SKM-1 treated with dmso at 0.1 percent for 144 hours (cell line): ENCODE results near the gene DUSP18.
"Not testable (repeated sequence)": the region's sequence is repeated elsewhere in the genome, so short reads cannot be mapped to it uniquely, and the experiment has no call there.

Experiments
- DNase-seq: peaks from one replicate; lab custom pipeline; 2025; ENCODE audit not compliant: unreplicated experiment; lab: John Stamatoyannopoulos, UW

DUSP18 gene

GRCh38 chr22:30640839-30641430 lies 26.7 kb downstream of the DUSP18 start:
- DNase-seq: no peak

DNA sequence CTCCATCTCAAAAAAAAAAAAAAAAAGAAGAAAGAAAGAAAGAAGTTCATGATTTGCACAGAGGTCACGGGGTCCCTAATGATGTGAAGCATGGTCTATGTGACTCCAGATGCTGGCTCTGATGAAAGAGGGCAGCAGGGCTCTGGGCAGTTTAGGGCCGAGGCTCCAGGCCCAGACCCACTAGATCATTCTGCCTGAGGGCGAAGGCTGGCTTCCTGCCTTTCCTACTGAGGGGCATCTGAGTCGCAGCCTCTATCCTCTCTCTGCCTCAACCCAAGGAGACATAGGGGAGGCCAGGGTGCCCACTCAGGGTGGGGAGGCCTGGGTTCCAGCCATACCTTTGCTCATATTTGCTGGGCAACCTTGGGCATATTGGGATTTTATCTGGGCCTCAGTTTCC lies 27.3 kb downstream of the DUSP18 start:
- DNase-seq: no peak

DNA sequence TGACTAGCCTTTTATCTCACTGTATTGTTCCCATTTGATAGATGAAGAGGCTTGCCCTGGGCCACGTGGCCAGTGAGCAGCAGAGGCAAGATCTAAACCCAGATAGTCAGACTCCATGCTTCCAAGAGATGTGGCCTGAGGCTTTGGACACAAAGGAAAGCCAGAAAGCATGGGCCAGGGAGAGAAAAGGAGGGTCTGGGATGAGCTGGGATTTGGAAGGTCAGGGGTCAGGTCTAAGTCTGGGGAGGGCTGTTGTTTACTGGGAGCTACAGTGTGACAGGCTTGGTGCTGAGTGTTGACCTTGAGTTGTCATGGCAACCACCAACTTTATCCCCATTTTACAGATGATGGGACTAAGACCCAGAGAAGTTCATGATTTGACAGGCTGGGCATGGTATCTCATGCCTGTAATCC lies 30.0 kb downstream of the DUSP18 start:
- no peak for DNase-seq

DNA sequence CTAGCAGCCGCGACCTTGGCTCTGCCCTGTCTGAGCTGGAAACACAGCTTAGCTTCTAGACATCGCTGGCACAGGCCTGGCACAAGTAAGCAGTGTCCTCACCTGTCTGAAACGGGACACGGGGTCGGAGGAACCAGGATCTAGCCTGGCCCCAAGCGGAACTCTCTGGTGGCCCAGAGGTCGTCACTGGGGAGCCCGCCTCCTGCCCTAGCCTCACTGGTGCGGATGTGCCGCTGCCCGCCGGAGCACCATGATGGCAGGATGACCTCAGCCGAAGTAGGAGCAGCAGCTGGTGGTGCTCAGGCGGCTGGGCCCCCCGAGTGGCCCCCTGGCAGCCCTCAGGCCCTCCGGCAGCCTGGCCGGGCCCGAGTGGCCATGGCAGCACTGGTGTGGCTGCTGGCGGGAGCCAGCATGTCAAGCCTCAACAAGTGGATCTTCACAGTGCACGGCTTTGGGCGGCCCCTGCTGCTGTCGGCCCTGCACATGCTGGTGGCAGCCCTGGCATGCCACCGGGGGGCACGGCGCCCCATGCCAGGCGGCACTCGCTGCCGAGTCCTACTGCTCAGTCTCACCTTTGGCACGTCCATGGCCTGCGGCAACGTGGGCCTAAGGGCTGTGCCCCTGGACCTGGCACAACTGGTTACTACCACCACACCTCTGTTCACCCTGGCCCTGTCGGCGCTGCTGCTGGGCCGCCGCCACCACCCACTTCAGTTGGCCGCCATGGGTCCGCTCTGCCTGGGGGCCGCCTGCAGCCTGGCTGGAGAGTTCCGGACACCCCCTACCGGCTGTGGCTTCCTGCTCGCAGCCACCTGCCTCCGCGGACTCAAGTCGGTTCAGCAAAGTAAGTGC lies 31.2 kb downstream of the DUSP18 start:
- DNase-seq: no peak

DNA sequence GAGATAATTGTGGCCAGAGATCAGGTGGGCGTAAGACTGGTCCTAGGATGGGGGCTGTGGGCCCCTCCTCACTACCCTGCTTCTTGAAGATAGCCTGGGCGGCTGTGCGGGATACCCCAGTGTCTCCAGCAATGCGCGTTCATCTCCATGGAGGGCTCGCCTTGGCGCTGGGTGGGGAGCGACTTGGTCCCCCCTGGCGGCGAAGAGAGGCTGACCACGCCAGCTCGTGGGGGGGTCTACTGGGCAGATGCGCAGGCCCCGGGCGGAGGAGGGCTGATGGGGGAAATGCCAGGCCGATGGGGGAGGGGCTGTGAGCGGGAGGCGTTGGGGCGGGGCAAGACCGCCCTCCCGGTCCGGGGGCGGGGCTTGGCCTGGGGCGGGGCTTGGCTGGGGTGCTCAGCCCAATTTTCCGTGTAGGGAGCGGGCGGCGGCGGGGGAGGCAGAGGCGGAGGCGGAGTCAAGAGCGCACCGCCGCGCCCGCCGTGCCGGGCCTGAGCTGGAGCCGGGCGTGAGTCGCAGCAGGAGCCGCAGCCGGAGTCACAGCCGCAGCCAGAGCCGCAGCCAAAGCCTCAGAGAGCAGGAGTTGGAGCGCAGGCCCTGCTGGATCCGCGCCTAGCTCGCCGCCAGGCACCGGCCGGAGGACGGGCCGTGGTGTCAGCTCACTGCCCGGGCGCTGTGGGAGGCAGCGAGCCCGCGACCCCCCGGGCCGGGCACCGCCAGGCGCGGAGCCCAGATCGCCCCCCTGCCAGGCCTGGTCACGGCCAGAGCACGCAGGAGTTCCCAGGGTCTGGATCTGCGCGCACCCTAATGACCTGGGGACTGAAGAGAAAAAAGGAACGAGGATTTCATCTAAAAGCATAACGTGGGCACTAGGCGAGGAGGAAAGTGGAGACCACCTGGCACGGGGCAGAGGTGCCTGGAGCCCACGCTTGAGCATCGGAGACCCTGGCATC lies 32.1 kb downstream of the DUSP18 start, which contains the start of gene SLC35E4:
Gene SLC35E4 (plus strand): TSS at position 509 of the 953 bp plus-strand sequence. CDS start 670 bp downstream, outside the sequence.
- DNase-seq: peak; percentile 78

GRCh38 chr22:30634471-30635233 lies 33.0 kb downstream of the DUSP18 start:
- DNase-seq: peak; percentile 69

DNA sequence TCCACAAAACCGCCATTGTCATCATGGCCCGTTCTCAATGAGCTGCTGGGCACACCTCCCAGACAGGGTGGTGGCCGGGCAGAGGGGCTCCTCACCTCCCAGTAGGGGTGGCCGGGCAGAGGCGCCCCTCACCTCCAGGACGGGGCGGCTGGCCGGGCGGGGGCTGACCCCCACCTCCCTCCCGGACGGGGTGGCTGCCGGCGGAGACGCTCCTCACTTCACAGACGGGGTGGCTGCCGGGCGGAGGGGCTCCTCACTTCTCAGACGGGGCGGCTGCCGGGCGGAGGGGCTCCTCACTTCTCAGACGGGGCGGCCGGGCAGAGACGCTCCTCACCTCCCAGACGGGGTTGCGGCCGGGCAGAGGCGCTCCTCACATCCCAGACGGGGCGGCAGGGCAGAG lies 36.2 kb downstream of the DUSP18 start:
- DNase-seq: not testable (repeated sequence)

DNA sequence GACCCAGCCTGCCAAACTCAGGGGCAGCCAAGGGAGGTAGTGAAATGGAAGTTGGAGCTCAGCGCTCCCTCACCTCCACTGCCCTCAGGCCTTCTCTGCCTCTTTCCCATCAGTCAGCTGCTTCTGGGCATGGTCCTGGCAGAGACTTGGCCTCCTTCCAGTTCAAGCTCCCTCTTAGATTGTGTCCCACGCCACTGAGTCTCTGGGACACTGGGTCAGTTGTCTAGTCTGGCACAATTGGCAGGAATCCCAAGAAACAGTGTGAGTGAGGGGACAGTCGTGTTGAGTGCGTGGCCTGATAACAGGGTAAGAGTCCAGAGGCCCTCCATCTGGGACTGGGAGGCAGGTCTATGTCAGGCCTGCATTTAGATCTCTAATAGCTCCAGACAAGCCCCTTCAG lies 39.2 kb downstream of the DUSP18 start:
- no peak for DNase-seq

- DNase-seq: no peak
These were observed 40.2 kb downstream of the DUSP18 start for GRCh38 chr22:30627471-30627870.

DNA sequence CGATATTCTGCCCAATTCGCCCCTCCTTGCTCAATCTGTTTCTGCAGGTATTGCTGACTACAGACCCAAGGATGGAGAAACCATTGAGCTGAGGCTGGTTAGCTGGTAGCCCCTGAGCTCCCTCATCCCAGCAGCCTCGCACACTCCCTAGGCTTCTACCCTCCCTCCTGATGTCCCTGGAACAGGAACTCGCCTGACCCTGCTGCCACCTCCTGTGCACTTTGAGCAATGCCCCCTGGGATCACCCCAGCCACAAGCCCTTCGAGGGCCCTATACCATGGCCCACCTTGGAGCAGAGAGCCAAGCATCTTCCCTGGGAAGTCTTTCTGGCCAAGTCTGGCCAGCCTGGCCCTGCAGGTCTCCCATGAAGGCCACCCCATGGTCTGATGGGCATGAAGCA lies 41.3 kb downstream of the DUSP18 start:
- no peak for DNase-seq

GRCh38 chr22:30619909-30620308 lies 47.8 kb downstream of the DUSP18 start:
- not testable (repeated sequence) for DNase-seq

DNA sequence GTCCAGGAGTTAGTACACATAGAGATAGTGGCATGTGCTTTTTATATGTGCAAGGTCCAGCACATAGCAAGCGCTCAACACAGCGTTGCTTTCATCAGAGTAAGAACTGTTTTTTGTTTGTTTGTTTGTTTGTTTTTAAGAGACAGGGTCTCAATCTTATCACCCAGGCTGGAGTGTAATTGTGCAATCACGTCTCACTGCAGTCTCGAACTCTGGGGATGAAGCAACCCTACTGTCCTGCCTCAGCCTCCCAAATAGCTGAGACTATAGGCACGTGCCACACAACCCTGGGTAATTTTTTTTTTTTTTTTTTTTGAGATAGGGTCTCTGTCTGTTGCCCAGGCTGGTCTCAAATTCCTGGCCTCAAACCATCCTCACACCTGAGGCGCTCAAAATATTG lies 49.9 kb downstream of the DUSP18 start:
- no peak for DNase-seq

DNA sequence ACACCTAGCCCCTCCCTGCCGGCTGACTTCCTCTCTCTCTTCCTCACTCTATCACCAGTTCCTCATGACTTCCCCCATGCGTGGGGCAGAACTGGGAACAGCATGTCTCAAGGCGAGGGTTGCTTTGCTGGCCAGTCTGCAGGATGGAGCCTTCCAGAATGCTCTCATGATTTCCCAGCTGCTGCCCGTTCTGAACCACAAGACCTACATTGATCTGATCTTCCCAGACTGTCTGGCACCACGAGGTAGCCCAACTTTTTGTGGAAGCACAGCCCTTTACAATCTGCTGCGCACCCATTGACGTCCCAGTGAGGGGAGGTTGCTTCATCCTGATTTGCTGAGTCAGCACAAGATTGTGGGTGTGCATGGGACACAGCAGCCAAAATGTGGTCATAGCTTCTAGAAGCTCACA lies 52.1 kb downstream of the DUSP18 start:
- DNase-seq: no peak

DNA sequence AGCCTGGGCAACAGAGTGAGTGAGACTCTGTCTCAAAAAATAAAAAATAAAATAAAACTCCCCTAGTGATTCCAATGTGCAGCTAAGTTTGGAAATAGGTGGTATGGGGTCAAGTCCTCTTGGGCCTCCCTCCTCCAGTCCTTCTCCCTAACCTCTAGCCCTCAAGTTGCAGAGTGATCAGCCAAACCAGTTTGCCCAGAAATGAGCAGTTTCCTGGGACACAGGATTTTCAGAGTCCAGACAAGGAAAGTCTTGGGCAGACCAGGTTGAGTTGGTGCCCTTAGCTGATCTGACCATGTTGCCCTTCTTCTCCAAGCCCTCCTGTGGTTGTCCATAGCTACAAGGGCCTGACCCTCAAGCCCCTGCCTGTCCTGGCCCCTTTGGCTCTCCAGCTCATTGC lies 52.8 kb downstream of the DUSP18 start:
- DNase-seq: no peak

GRCh38 chr22:30614268-30614667 lies 53.4 kb downstream of the DUSP18 start:
- DNase-seq: no peak

GRCh38 chr22:30612789-30613188 lies 54.9 kb downstream of the DUSP18 start:
- no peak for DNase-seq
